Keratinocyte (primary cell): ENCODE measurements around the gene DCST1. TPM values are rescaled to one million over a fixed set of nuclear protein-coding genes. Genes with fewer than 3 reads are reported as not detected.

Source experiments
- DNase-seq: peaks from one replicate; pipeline ENCODE4 v3.0.0-alpha.2; 2011; ENCODE audit warnings: low read depth, missing footprints, low spot score
- FAIRE-seq: peaks from 2 replicates; lab custom pipeline; 2011; peaks lifted over from hg19 to GRCh38; lab: Jason Lieb, UNC
- H2AFZ ChIP-seq: 2 replicates; pipeline ENCODE4 v1.6.0; 2012; ENCODE audit warnings: low read length, control low read depth, inconsistent platforms; ENCODE audit not compliant: control insufficient read depth
- H3K27ac ChIP-seq: 2 replicates; pipeline ENCODE4 v1.5.1; 2011; ENCODE audit warnings: low read length; ENCODE audit not compliant: control insufficient read depth, insufficient read depth
- H3K27me3 ChIP-seq: 3 replicates; pipeline ENCODE4 v1.6.0; 2011; ENCODE audit warnings: low read length; ENCODE audit not compliant: control insufficient read depth, insufficient read depth; ENCODE audit errors: extremely low read depth
- H3K36me3 ChIP-seq, 2 experiments: 2 replicates in 1 of 2; 3 replicates in 1 of 2; pipeline ENCODE4 v1.5.1; 2011; ENCODE audit warnings: low read length in 2 of 2, mild to moderate bottlenecking in 1 of 2; ENCODE audit not compliant: control insufficient read depth in 2 of 2, insufficient read depth in 2 of 2; ENCODE audit errors: extremely low read depth in 1 of 2
- H3K4me1 ChIP-seq: 3 replicates; pipeline ENCODE4 v1.5.1; 2011; ENCODE audit warnings: low read length; ENCODE audit not compliant: control insufficient read depth, insufficient read depth; ENCODE audit errors: extremely low read depth
- H3K4me2 ChIP-seq: 3 replicates; pipeline ENCODE4 v1.6.0; 2011; ENCODE audit warnings: low read depth, low read length; ENCODE audit not compliant: control insufficient read depth, insufficient read depth; ENCODE audit errors: extremely low read depth
- H3K4me3 ChIP-seq, 3 experiments: fragments of 200-600 bp in 1 of 3; sonication (generic) in 1 of 3; 2 replicates in 2 of 3; 3 replicates in 1 of 3; pipeline ENCODE4 v1.5.1; 2011 to 2016; ENCODE audit warnings: low read length in 3 of 3, mild to moderate bottlenecking in 3 of 3, control low read depth in 2 of 3, inconsistent platforms in 1 of 3, low read depth in 1 of 3, mixed read lengths in 1 of 3, mixed run types in 1 of 3, moderate library complexity in 1 of 3; ENCODE audit not compliant: control insufficient read depth in 2 of 3, insufficient read depth in 2 of 3; ENCODE audit errors: extremely low read depth in 1 of 3
- H3K79me2 ChIP-seq: 2 replicates; pipeline ENCODE4 v1.6.0; 2012; ENCODE audit warnings: low read length; ENCODE audit not compliant: control insufficient read depth, insufficient read depth
- H3K9ac ChIP-seq: 3 replicates; pipeline ENCODE4 v1.6.0; 2011; ENCODE audit warnings: low read length; ENCODE audit not compliant: control insufficient read depth, insufficient read depth; ENCODE audit errors: extremely low read depth
- H3K9me1 ChIP-seq: 3 replicates; pipeline ENCODE4 v1.6.0; 2011; ENCODE audit warnings: low read length; ENCODE audit not compliant: control insufficient read depth, insufficient read depth; ENCODE audit errors: extremely low read depth
- H3K9me3 ChIP-seq: 2 replicates; pipeline ENCODE4 v1.5.1; 2012; ENCODE audit warnings: low read depth, low read length; ENCODE audit not compliant: control insufficient read depth
- H4K20me1 ChIP-seq: 3 replicates; pipeline ENCODE4 v1.6.0; 2011; ENCODE audit warnings: low read length; ENCODE audit not compliant: control insufficient read depth, insufficient read depth; ENCODE audit errors: extremely low read depth
- CTCF ChIP-seq, 3 experiments: IDR thresholded peaks in 1 of 3; conservative IDR thresholded peaks in 1 of 3; optimal IDR thresholded peaks in 1 of 3; 2 replicates in 2 of 3; 3 replicates in 1 of 3; pipeline versions ENCODE3 to v1.5.1; 2011; ENCODE audit warnings: low read length in 3 of 3, mild to moderate bottlenecking in 3 of 3, moderate library complexity in 2 of 3, control low read depth in 1 of 3, inconsistent platforms in 1 of 3; ENCODE audit not compliant: insufficient read depth in 2 of 3; ENCODE audit errors: extremely low read depth in 1 of 3
- EZH2 ChIP-seq: IDR thresholded peaks from one replicate; pipeline ENCODE4 v1.6.1; 2012; ENCODE audit warnings: inconsistent platforms, mild to moderate bottlenecking, low read length, moderate library complexity
- dilution Hi-C: fragments of 300-500 bp; cut with MboI; formaldehyde crosslinking; loops from one replicate; pipeline ENCODE4 v1.7.0; 2020; ENCODE audit warnings: low sequenced_read_pairs; ENCODE audit not compliant: extremely low pct_ligation_motif_present
- polyA plus RNA-seq, 5 experiments: library from polyadenylated mRNA; depleted of rRNA in 3 of 5; stranded (reverse) in 3 of 5; stranded (forward) in 1 of 5; unstranded in 1 of 5; fragments of >200 nt; gene quantifications; 1 replicate in 1 of 5; 2 replicates in 3 of 5; 3 replicates in 1 of 5; pipeline versions ENCODE4 v1.2.1 to v1.2.3, GENCODE V29; 2011 to 2012; ENCODE audit warnings: missing spikeins in 2 of 5, low read depth in 1 of 5, low replicate concordance in 1 of 5

The DCST1 gene
- polyA plus RNA-seq, 1 donor (not counting 4 experiments of a cell fraction or from before 2014, with no cell fraction given), result not detected

GRCh38 chr1:155075535-155075934 lies 41.9 kb downstream of the DCST1 start:
- Histone ChIP-seq H3K27ac (no peak overlapping the region), H3K27me3 (peaks cover 16% of the 10 kb centered on the region), H2AFZ (no peak overlapping the region), H3K9ac (no peak overlapping the region), H3K79me2 (no peaks in the 10 kb centered on the region), H3K4me2 (no peak overlapping the region), H3K4me3 (no peak overlapping the region), H3K9me1 (no peaks in the 10 kb centered on the region), H4K20me1 (no peaks in the 10 kb centered on the region), H3K9me3 (no peaks in the 10 kb centered on the region), H3K36me3 (no peaks in the 10 kb centered on the region), H3K4me1 (peaks cover 38% of the 10 kb centered on the region)
- TF ChIP-seq EZH2 (no peak), CTCF (optimal IDR thresholded peaks at IDR 0.05 in 1 of 3, IDR thresholded peaks at IDR 0.05 in 1 of 3, conservative IDR thresholded peaks at IDR 0.05 in 1 of 3; ENCODE audit: extremely low read depth in 1 of 3, insufficient read depth in 2 of 3, low read length in 3 of 3) (no peak)
- DNase-seq, result no peak
- dilution Hi-C loops, result no loop called here
- FAIRE-seq, result no peak

- Histone ChIP-seq H3K9ac (no peak overlapping the region), H2AFZ (no peak overlapping the region), H3K27ac (no peak overlapping the region), H3K4me1 (peaks cover 39% of the 10 kb centered on the region), H3K4me2 (no peak overlapping the region), H3K9me3 (no peaks in the 10 kb centered on the region), H3K9me1 (no peaks in the 10 kb centered on the region), H3K36me3 (no peaks in the 10 kb centered on the region), H3K4me3 (no peak overlapping the region), H4K20me1 (no peaks in the 10 kb centered on the region), H3K27me3 (peaks cover 24% of the 10 kb centered on the region), H3K79me2 (no peaks in the 10 kb centered on the region)
- no peak for FAIRE-seq
- TF ChIP-seq CTCF (optimal IDR thresholded peaks at IDR 0.05 in 1 of 3, IDR thresholded peaks at IDR 0.05 in 1 of 3, conservative IDR thresholded peaks at IDR 0.05 in 1 of 3; ENCODE audit: extremely low read depth in 1 of 3, insufficient read depth in 2 of 3, low read length in 3 of 3) (no peak), EZH2 (no peak)
- dilution Hi-C loops, result no loop called here
- no peak for DNase-seq
Measured at GRCh38 chr1:155076371-155076770, 42.7 kb downstream of the DCST1 start.
